Measurements from ENCODE around the gene GANC.
"Not testable (repeated sequence)": the region's sequence is repeated elsewhere in the genome, so short reads cannot be mapped to it uniquely, and the experiment has no call there.

The GANC gene

GRCh38 chr15:42337104-42337503, 64.1 kb downstream of the GANC start:
- not testable (repeated sequence) for DNase-seq (ENCODE audit: low read depth)

GRCh38 chr15:42338500-42338899, 65.5 kb downstream of the GANC start:
- no peak overlapping the region for H3K4me3 ChIP-seq (ENCODE audit: low read depth, low read length)

More at GRCh38 chr15:42337104-42337503, 64.1 kb downstream of the GANC start:
- H3K4me3 ChIP-seq (ENCODE audit: low read depth, low read length), result not testable (repeated sequence)

GRCh38 chr15:42343596-42344232, 70.7 kb downstream of the GANC start:
- DNase-seq (ENCODE audit: low read depth), result no peak
- no peak overlapping the region for H3K4me3 ChIP-seq (ENCODE audit: low read depth, low read length)

More at GRCh38 chr15:42338500-42338899, 65.5 kb downstream of the GANC start:
- no peak for DNase-seq (ENCODE audit: low read depth)

- peak; percentile 93 for DNase-seq (ENCODE audit: low read depth)
- no peak overlapping the region for H3K4me3 ChIP-seq (ENCODE audit: low read depth, low read length)
Measured at GRCh38 chr15:42344763-42345162, 71.8 kb downstream of the GANC start.

- H3K4me3 ChIP-seq (ENCODE audit: low read depth, low read length), result no peak overlapping the region
- DNase-seq (ENCODE audit: low read depth), result no peak
Measured at GRCh38 chr15:42345504-42345903, 72.5 kb downstream of the GANC start.

GRCh38 chr15:42348083-42348482, 75.1 kb downstream of the GANC start:
- no peak overlapping the region for H3K4me3 ChIP-seq (ENCODE audit: low read depth, low read length)
- peak; percentile 65 for DNase-seq (ENCODE audit: low read depth)

- peak; percentile 62 for DNase-seq (ENCODE audit: low read depth)
- H3K4me3 ChIP-seq (ENCODE audit: low read depth, low read length), result no peak overlapping the region
Measured at GRCh38 chr15:42349186-42349585, 76.2 kb downstream of the GANC start.

- no peak for DNase-seq (ENCODE audit: low read depth)
- H3K4me3 ChIP-seq (ENCODE audit: low read depth, low read length), result no peak overlapping the region
Measured at GRCh38 chr15:42352401-42352800, 79.4 kb downstream of the GANC start.

- no peak for DNase-seq (ENCODE audit: low read depth)
- no peak overlapping the region for H3K4me3 ChIP-seq (ENCODE audit: low read depth, low read length)
Measured at GRCh38 chr15:42353061-42353460, 80.1 kb downstream of the GANC start.

- no peak overlapping the region for H3K4me3 ChIP-seq (ENCODE audit: low read depth, low read length)
Measured at GRCh38 chr15:42354824-42355223, 81.8 kb downstream of the GANC start.

GRCh38 chr15:42355291-42355690, 82.3 kb downstream of the GANC start:
- H3K4me3 ChIP-seq (ENCODE audit: low read depth, low read length), result no peak overlapping the region
- no peak for DNase-seq (ENCODE audit: low read depth)

More at GRCh38 chr15:42354824-42355223, 81.8 kb downstream of the GANC start:
- no peak for DNase-seq (ENCODE audit: low read depth)

GRCh38 chr15:42356851-42357250, 83.8 kb downstream of the GANC start:
- no peak for DNase-seq (ENCODE audit: low read depth)
- no peak overlapping the region for H3K4me3 ChIP-seq (ENCODE audit: low read depth, low read length)

GRCh38 chr15:42358141-42358540, 85.1 kb downstream of the GANC start:
- no peak for DNase-seq (ENCODE audit: low read depth)

GRCh38 chr15:42359249-42359648, 86.2 kb downstream of the GANC start, which contains the start of gene CAPN3:
CAPN3 (plus strand) TSS chr15:42359501; CDS start chr15:42359806, 305 bp downstream.
- no peak within 1 kb of the TSS for H3K4me3 ChIP-seq (ENCODE audit: low read depth, low read length)
- no peak for DNase-seq (ENCODE audit: low read depth)

More at GRCh38 chr15:42358141-42358540, 85.1 kb downstream of the GANC start:
- H3K4me3 ChIP-seq (ENCODE audit: low read depth, low read length), result no peak overlapping the region

- H3K4me3 ChIP-seq (ENCODE audit: low read depth, low read length), result no peak overlapping the region
- no peak for DNase-seq (ENCODE audit: low read depth)
Measured at GRCh38 chr15:42359985-42360384, 87.0 kb downstream of the GANC start.

- DNase-seq (ENCODE audit: low read depth), result no peak
- no peak overlapping the region for H3K4me3 ChIP-seq (ENCODE audit: low read depth, low read length)
Measured at GRCh38 chr15:42360535-42361112, 87.6 kb downstream of the GANC start.

GRCh38 chr15:42363487-42363886, 90.5 kb downstream of the GANC start:
- H3K4me3 ChIP-seq (ENCODE audit: low read depth, low read length), result no peak overlapping the region
- no peak for DNase-seq (ENCODE audit: low read depth)

- H3K4me3 ChIP-seq (ENCODE audit: low read depth, low read length), result no peak overlapping the region
- no peak for DNase-seq (ENCODE audit: low read depth)
Measured at GRCh38 chr15:42363942-42364341, 90.9 kb downstream of the GANC start.

- no peak overlapping the region for H3K4me3 ChIP-seq (ENCODE audit: low read depth, low read length)
- DNase-seq (ENCODE audit: low read depth), result no peak
Measured at GRCh38 chr15:42364529-42364928, 91.5 kb downstream of the GANC start.

GRCh38 chr15:42365921-42366550, 93.0 kb downstream of the GANC start:
- DNase-seq (ENCODE audit: low read depth), result no peak
- no peak overlapping the region for H3K4me3 ChIP-seq (ENCODE audit: low read depth, low read length)

GRCh38 chr15:42367041-42367440, 94.0 kb downstream of the GANC start:
- no peak overlapping the region for H3K4me3 ChIP-seq (ENCODE audit: low read depth, low read length)
- no peak for DNase-seq (ENCODE audit: low read depth)
